SHP77 treated with DMSO at 0.1 percent for 48 hours (cell line): ENCODE data around the gene ZNF718.
"Not testable (repeated sequence)": the region's sequence is repeated elsewhere in the genome, so short reads cannot be mapped to it uniquely, and the experiment has no call there.

Experiments used
- DNase-seq: peaks from one replicate; lab custom pipeline; 2025; lab: John Stamatoyannopoulos, UW

Gene ZNF718

GRCh38 chr4:161496-162284, 37.4 kb downstream of the ZNF718 start:
- no peak for DNase-seq

GRCh38 chr4:169640-170039, 45.3 kb downstream of the ZNF718 start:
- DNase-seq: not testable (repeated sequence)

- DNase-seq: not testable (repeated sequence)
These were observed 47.0 kb downstream of the ZNF718 start for GRCh38 chr4:171318-171717.

- no peak for DNase-seq
These were observed 49.5 kb downstream of the ZNF718 start for GRCh38 chr4:173666-174314.

- DNase-seq: no peak
These were observed 51.7 kb downstream of the ZNF718 start for GRCh38 chr4:175986-176385.

- DNase-seq: no peak
These were observed 52.7 kb downstream of the ZNF718 start for GRCh38 chr4:176995-177394.

GRCh38 chr4:182225-182624, 57.9 kb downstream of the ZNF718 start:
- DNase-seq: not testable (repeated sequence)

- DNase-seq: no peak
These were observed 63.8 kb downstream of the ZNF718 start for GRCh38 chr4:188091-188490.

GRCh38 chr4:195159-195558, 70.9 kb downstream of the ZNF718 start:
- not testable (repeated sequence) for DNase-seq

- no peak for DNase-seq
These were observed 76.6 kb downstream of the ZNF718 start for GRCh38 chr4:200936-201335.

- not testable (repeated sequence) for DNase-seq
These were observed 78.5 kb downstream of the ZNF718 start for GRCh38 chr4:202822-203221.

- no peak for DNase-seq
These were observed 80.9 kb downstream of the ZNF718 start for GRCh38 chr4:205097-205756.

- no peak for DNase-seq
These were observed 81.8 kb downstream of the ZNF718 start for GRCh38 chr4:206054-206453.

- not testable (repeated sequence) for DNase-seq
These were observed 84.3 kb downstream of the ZNF718 start for GRCh38 chr4:208416-209096.

- no peak for DNase-seq
These were observed 86.8 kb downstream of the ZNF718 start for GRCh38 chr4:211033-211511.

- DNase-seq: no peak
These were observed 88.3 kb downstream of the ZNF718 start for GRCh38 chr4:212438-213188.

- not testable (repeated sequence) for DNase-seq
These were observed 88.9 kb downstream of the ZNF718 start for GRCh38 chr4:213189-213535.
